Measurements from ENCODE around the gene MACF1. TPM values are rescaled to one million over a fixed set of nuclear protein-coding genes. Genes with fewer than 3 reads are reported as not detected.
"Not testable (repeated sequence)": the region's sequence is repeated elsewhere in the genome, so short reads cannot be mapped to it uniquely, and the experiment has no call there.

The MACF1 gene
- total RNA-seq, 5 donors from 2014 or later (not counting 1 experiment from before 2014, with no cell fraction given): 232 to 596 (median 258) TPM

GRCh38 chr1:39511477-39511876 is 307.0 kb downstream of the MACF1 start:
- Histone ChIP-seq H3K27me3 (replicated peaks in 1 of 2; ENCODE audit: control insufficient read depth in 2 of 2, extremely low read depth in 1 of 2, insufficient read depth in 2 of 2, low read length in 1 of 2) (peaks cover 0 to 13% of the 10 kb centered on the region in 2 experiments), H3K4me1 (ENCODE audit: control insufficient read depth in 1 of 2, extremely low read depth in 1 of 2, insufficient read depth in 2 of 2, low read length in 2 of 2) (peaks cover 0 to 20% of the 10 kb centered on the region in 2 experiments)
- H3K27ac ChIP-seq (ENCODE audit: low read length); H3K36me3 ChIP-seq (ENCODE audit: control insufficient read depth in 2 of 2, extremely low read depth in 1 of 2, insufficient read depth in 1 of 2, low read length in 1 of 2); DNase-seq; H3K27ac Mint-ChIP-seq; POLR2A ChIA-PET; H3K27me3 Mint-ChIP-seq; ATAC-seq (replicated peaks in 1 of 4); H3K4me3 Mint-ChIP-seq; CTCF ChIA-PET; H3K9me3 Mint-ChIP-seq; H3K4me3 ChIP-seq (ENCODE audit: control insufficient read depth in 1 of 2, extremely low read depth in 1 of 2, low read length in 1 of 2); H3K9me3 ChIP-seq; H3K36me3 Mint-ChIP-seq: not testable (repeated sequence)
- WGBS (ENCODE audit: insufficient coverage): no CpG with 5 or more reads among the region's 13 CpGs
- H3K4me1 Mint-ChIP-seq: peaks cover 5 to 22% (median 17%) of the 10 kb centered on the region in 3 donors

GRCh38 chr1:39512234-39512847 is 307.8 kb downstream of the MACF1 start:
- H3K27ac ChIP-seq (ENCODE audit: low read length); H3K27me3 Mint-ChIP-seq; H3K4me3 Mint-ChIP-seq; DNase-seq; H3K4me3 ChIP-seq (ENCODE audit: control insufficient read depth in 1 of 2, extremely low read depth in 1 of 2, low read length in 1 of 2); H3K27ac Mint-ChIP-seq; H3K9me3 Mint-ChIP-seq; POLR2A ChIA-PET; H3K36me3 Mint-ChIP-seq; CTCF ChIA-PET; H3K9me3 ChIP-seq; H3K36me3 ChIP-seq (ENCODE audit: control insufficient read depth in 2 of 2, extremely low read depth in 1 of 2, insufficient read depth in 1 of 2, low read length in 1 of 2); H3K27me3 ChIP-seq (replicated peaks in 1 of 2; ENCODE audit: control insufficient read depth in 2 of 2, extremely low read depth in 1 of 2, insufficient read depth in 2 of 2, low read length in 1 of 2): not testable (repeated sequence)
- no CpG with 5 or more reads among the region's 25 CpGs for WGBS (ENCODE audit: insufficient coverage)
- peaks cover 5 to 22% (median 17%) of the 10 kb centered on the region in 3 donors for H3K4me1 Mint-ChIP-seq
- H3K4me1 ChIP-seq (ENCODE audit: control insufficient read depth in 1 of 2, extremely low read depth in 1 of 2, insufficient read depth in 2 of 2, low read length in 2 of 2): peaks cover 0 to 20% of the 10 kb centered on the region in 2 experiments
- ATAC-seq (replicated peaks in 1 of 4): peak in 2 of 4 experiments; percentile 37 to 58

- POLR2A ChIA-PET; H3K27ac ChIP-seq (ENCODE audit: low read length); H3K36me3 ChIP-seq (ENCODE audit: control insufficient read depth in 2 of 2, extremely low read depth in 1 of 2, insufficient read depth in 1 of 2, low read length in 1 of 2); CTCF ChIA-PET; H3K4me3 Mint-ChIP-seq; DNase-seq; H3K9me3 ChIP-seq; H3K4me3 ChIP-seq (ENCODE audit: control insufficient read depth in 1 of 2, extremely low read depth in 1 of 2, low read length in 1 of 2); H3K4me1 Mint-ChIP-seq; H3K36me3 Mint-ChIP-seq; H3K4me1 ChIP-seq (ENCODE audit: control insufficient read depth in 1 of 2, extremely low read depth in 1 of 2, insufficient read depth in 2 of 2, low read length in 2 of 2); H3K27me3 Mint-ChIP-seq; H3K27ac Mint-ChIP-seq; H3K9me3 Mint-ChIP-seq; H3K27me3 ChIP-seq (replicated peaks in 1 of 2; ENCODE audit: control insufficient read depth in 2 of 2, extremely low read depth in 1 of 2, insufficient read depth in 2 of 2, low read length in 1 of 2): not testable (repeated sequence)
- 29% methylated on average over 3 of the region's 46 CpGs for WGBS (ENCODE audit: insufficient coverage)
- peak in 3 of 4 experiments; percentile 22 to 34 (median 28) for ATAC-seq (replicated peaks in 1 of 4)
Observed at GRCh38 chr1:39514710-39515124, 310.2 kb downstream of the MACF1 start.

GRCh38 chr1:39515131-39516086 is 310.9 kb downstream of the MACF1 start:
- H3K9me3 Mint-ChIP-seq; H3K27me3 Mint-ChIP-seq; H3K36me3 ChIP-seq (ENCODE audit: control insufficient read depth in 2 of 2, extremely low read depth in 1 of 2, insufficient read depth in 1 of 2, low read length in 1 of 2); H3K4me3 ChIP-seq (ENCODE audit: control insufficient read depth in 1 of 2, extremely low read depth in 1 of 2, low read length in 1 of 2); H3K36me3 Mint-ChIP-seq; POLR2A ChIA-PET; H3K27me3 ChIP-seq (replicated peaks in 1 of 2; ENCODE audit: control insufficient read depth in 2 of 2, extremely low read depth in 1 of 2, insufficient read depth in 2 of 2, low read length in 1 of 2); H3K27ac ChIP-seq (ENCODE audit: low read length); CTCF ChIA-PET; H3K27ac Mint-ChIP-seq; H3K4me1 Mint-ChIP-seq; H3K9me3 ChIP-seq; H3K4me1 ChIP-seq (ENCODE audit: control insufficient read depth in 1 of 2, extremely low read depth in 1 of 2, insufficient read depth in 2 of 2, low read length in 2 of 2): not testable (repeated sequence)
- ATAC-seq (replicated peaks in 1 of 4) (peak in 3 of 4 experiments; percentile 37 to 63 (median 40)), DNase-seq (peak in 11 of 35 experiments; percentile 7 to 41 (median 22))
- H3K4me3 Mint-ChIP-seq: peak overlapping the region in 1 of 3 donors; percentile 28
- no CpG with 5 or more reads among the region's 78 CpGs for WGBS (ENCODE audit: insufficient coverage)

- DNase-seq; ATAC-seq (replicated peaks in 1 of 4); H3K27me3 ChIP-seq (replicated peaks in 1 of 2; ENCODE audit: control insufficient read depth in 2 of 2, extremely low read depth in 1 of 2, insufficient read depth in 2 of 2, low read length in 1 of 2); H3K27me3 Mint-ChIP-seq; H3K4me3 ChIP-seq (ENCODE audit: control insufficient read depth in 1 of 2, extremely low read depth in 1 of 2, low read length in 1 of 2); H3K4me1 Mint-ChIP-seq; H3K4me1 ChIP-seq (ENCODE audit: control insufficient read depth in 1 of 2, extremely low read depth in 1 of 2, insufficient read depth in 2 of 2, low read length in 2 of 2); POLR2A ChIA-PET; H3K4me3 Mint-ChIP-seq; H3K9me3 ChIP-seq; H3K36me3 Mint-ChIP-seq; CTCF ChIA-PET; H3K27ac Mint-ChIP-seq; H3K9me3 Mint-ChIP-seq; H3K36me3 ChIP-seq (ENCODE audit: control insufficient read depth in 2 of 2, extremely low read depth in 1 of 2, insufficient read depth in 1 of 2, low read length in 1 of 2); H3K27ac ChIP-seq (ENCODE audit: low read length): not testable (repeated sequence)
- no CpG with 5 or more reads among the region's 4 CpGs for WGBS (ENCODE audit: insufficient coverage)
Observed at GRCh38 chr1:39516841-39517240, 312.3 kb downstream of the MACF1 start.

GRCh38 chr1:39517936-39518335 is 313.4 kb downstream of the MACF1 start:
- H3K4me3 Mint-ChIP-seq; H3K27ac ChIP-seq (ENCODE audit: low read length); H3K9me3 Mint-ChIP-seq; H3K4me3 ChIP-seq (ENCODE audit: control insufficient read depth in 1 of 2, extremely low read depth in 1 of 2, low read length in 1 of 2); H3K36me3 ChIP-seq (ENCODE audit: control insufficient read depth in 2 of 2, extremely low read depth in 1 of 2, insufficient read depth in 1 of 2, low read length in 1 of 2); H3K27ac Mint-ChIP-seq; H3K36me3 Mint-ChIP-seq; ATAC-seq (replicated peaks in 1 of 4); POLR2A ChIA-PET; CTCF ChIA-PET; H3K27me3 Mint-ChIP-seq; DNase-seq; H3K27me3 ChIP-seq (replicated peaks in 1 of 2; ENCODE audit: control insufficient read depth in 2 of 2, extremely low read depth in 1 of 2, insufficient read depth in 2 of 2, low read length in 1 of 2); H3K4me1 ChIP-seq (ENCODE audit: control insufficient read depth in 1 of 2, extremely low read depth in 1 of 2, insufficient read depth in 2 of 2, low read length in 2 of 2); H3K9me3 ChIP-seq; H3K4me1 Mint-ChIP-seq: not testable (repeated sequence)
- WGBS (ENCODE audit: insufficient coverage): no CpG with 5 or more reads among the region's 7 CpGs
